Heart left ventricle (tissue), 16 donors: ENCODE data around the gene ADARB1. TPM values are rescaled to one million over a fixed set of nuclear protein-coding genes. Genes with fewer than 3 reads are reported as not detected.

Source experiments
- ATAC-seq, 4 donors: fragments of 200-7000 bp; cut with Tn5 transposase; one replicate each; pipeline ENCODE4 v1.9.1; 2020 to 2022; ENCODE audit warnings: moderate library complexity in 4 of 4, mild to moderate bottlenecking in 3 of 4, moderate number of reproducible peaks in 1 of 4
- DNase-seq, 5 donors: peaks; one replicate each; pipeline ENCODE4 v3.0.0-alpha.2; 2020
- H3K27ac ChIP-seq, 12 donors: fragments of 200-600 bp; sonication (generic) in 4 of 12; one replicate each; pipeline versions ENCODE4 v1.5.0 to v1.8.0; 2016 to 2022; ENCODE audit warnings: mild to moderate bottlenecking in 2 of 12
- H3K27me3 ChIP-seq, 9 donors: fragments of 200-600 bp; sonication (generic) in 2 of 9; one replicate each; pipeline versions ENCODE4 v1.5.1 to v1.8.0; 2016 to 2022; ENCODE audit warnings: mild to moderate bottlenecking in 3 of 9
- H3K36me3 ChIP-seq, 9 donors: fragments of 200-600 bp; sonication (generic) in 2 of 9; one replicate each; pipeline versions ENCODE4 v1.5.0 to v1.8.0; 2018 to 2022; ENCODE audit warnings: mild to moderate bottlenecking in 2 of 9
- H3K4me1 ChIP-seq, 12 donors: fragments of 200-600 bp; sonication (generic) in 4 of 12; one replicate each; pipeline versions ENCODE4 v1.5.0 to v1.8.0; 2016 to 2022; ENCODE audit warnings: mild to moderate bottlenecking in 3 of 12
- H3K4me3 ChIP-seq, 12 donors: fragments of 200-600 bp; sonication (generic) in 4 of 12; one replicate each; pipeline versions ENCODE4 v1.5.0 to v1.8.0; 2017 to 2022; ENCODE audit warnings: mild to moderate bottlenecking in 9 of 12, moderate library complexity in 4 of 12
- H3K9me3 ChIP-seq, 12 donors: fragments of 200-600 bp; sonication (generic) in 4 of 12; one replicate each; pipeline versions ENCODE4 v1.5.0 to v1.8.0; 2016 to 2022; ENCODE audit warnings: mild to moderate bottlenecking in 1 of 12
- POLR2A ChIP-seq, 2 donors: fragments of 450-650 bp; IDR thresholded peaks; one replicate each; pipeline ENCODE4 v1.6.1; 2017; ENCODE audit warnings: antibody characterized with exemption in 2 of 2, mild to moderate bottlenecking in 2 of 2, moderate library complexity in 2 of 2
- WGBS, 4 donors: extraction: QIAGEN DNeasy Blood & Tissue Kit in 2 of 4; methylation state at CpG; one replicate each; pipeline versions ENCODE4 v1.1.5 to v1.1.7; 2013 to 2018; 5-methylcytosine and 5-hydroxymethylcytosine counted together
- intact Hi-C, 10 donors: fragments of 100-400 bp; cut with DNase I; formaldehyde crosslinking; loops; one replicate each; pipeline versions ENCODE4 v1.11.1 to v1.14.2; 2022
- polyA plus RNA-seq, 2 donors: library from polyadenylated mRNA; stranded (reverse); fragments of 200-250 nt; gene quantifications; one replicate each; pipeline ENCODE4 v1.2.3, GENCODE V29; 2013
- total RNA-seq, 9 donors: library from RNA; depleted of rRNA in 2 of 9; stranded (reverse); fragments of >200 nt in 2 of 9; fragmentation: NEBNext Ultra II Directional in 3 of 9; extraction: Animal tissue kit (Norgen Biotek cat#: 25700) in 3 of 9; gene quantifications; one replicate each; pipeline versions ENCODE4 v1.1.0 to v1.2.4, GENCODE V29; 2016 to 2023
- TF ChIP-seq, protein P1 (sequence below), 12 donors: fragments of 200-600 bp; sonication (generic) in 4 of 12; IDR thresholded peaks; one replicate each; pipeline versions ENCODE4 v1.5.0 to v1.8.0; 2018 to 2022; ENCODE audit warnings: antibody characterized with exemption in 12 of 12, mild to moderate bottlenecking in 5 of 12
- donor health status: ischemic (EF 13 %, LVEDD 7.1; RV severe dilation, severe dysfunction).
- donor health status: healthy with polysubstance abuse.
- donor health status: DM: no; HTN: yes; CAD: no.
- donor health status: DM: no; HTN: no; CAD: no.
- donor health status: ischemic (EF 25% LVEDD 6.9; RV normal size, moderate dysfunction).
- donor health status: ischemic (EF 25% LVEDD 5.7; RV mildly dilated, moderate dysfunction).
- donor health status: healthy.
- donor health status: DM: yes; HTN: yes; CAD: no.
- donor health status: ischemic (EF 35%, LVEDD 5.7; RV mildly dilated, moderate dysfunction).
- donor health status: nonischemic (EF 11% LVEDD 7.7; RV severe dilation, severe dysfunction).
- donor health status: DM: yes; HTN: yes; CAD: no.
- donor health status: PGD.
- donor health status: ischemic (EF 29% LVEDD 5.4; RV normal size, mild dysfunction).
- donor health status: nonischemic (EF 23%, LVEDD 6.1; RV moderate dilation, normal function).

Gene ADARB1
- total and polyA plus RNA-seq, 11 donors = 6.9 to 16.3 (median 12.0) TPM

DNA sequence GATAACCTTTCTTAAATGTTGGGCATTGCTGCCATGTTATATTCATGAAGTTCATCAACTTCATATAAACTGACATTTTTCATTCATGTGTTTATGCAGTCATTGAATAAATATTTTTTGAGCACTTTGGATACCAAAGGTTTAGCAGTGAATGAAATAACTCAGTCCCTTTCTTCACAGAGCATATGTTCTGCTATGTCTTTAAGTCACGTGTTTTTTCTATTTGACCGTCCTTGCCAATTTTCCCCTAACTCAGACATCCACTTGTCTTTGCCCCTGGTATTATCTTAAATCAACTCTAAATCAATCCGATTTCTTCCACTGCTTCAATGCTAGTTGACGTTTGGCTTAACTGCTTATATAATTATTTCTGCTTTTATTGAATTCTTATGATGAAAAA lies 16.6 kb downstream of the ADARB1 start:
- Histone ChIP-seq H3K4me1 (peaks cover 15 to 71% (median 50%) of the 10 kb centered on the region in 12 donors), H3K27me3 (no peaks in the 10 kb centered on the region), H3K9me3 (no peaks in the 10 kb centered on the region), H3K4me3 (no peak overlapping the region), H3K36me3 (no peaks in the 10 kb centered on the region), H3K27ac (peak overlapping the region in 4 of 12 donors; percentile 78 to 90 (median 86))
- ATAC-seq (no peak), DNase-seq (no peak)
- 72 to 84% (median 74%) methylated on average over 4 of the region's 4 CpGs for WGBS, 4 donors
- intact Hi-C loops = loop anchor here in 2 of 10 donors (5.0 kb wide), 1 partner anchor 36 kb away; no protein-coding TSS in a partner anchor
- TF ChIP-seq POLR2A (IDR thresholded peaks at IDR 0.05) = no peak
- TF ChIP-seq, protein P1, sequence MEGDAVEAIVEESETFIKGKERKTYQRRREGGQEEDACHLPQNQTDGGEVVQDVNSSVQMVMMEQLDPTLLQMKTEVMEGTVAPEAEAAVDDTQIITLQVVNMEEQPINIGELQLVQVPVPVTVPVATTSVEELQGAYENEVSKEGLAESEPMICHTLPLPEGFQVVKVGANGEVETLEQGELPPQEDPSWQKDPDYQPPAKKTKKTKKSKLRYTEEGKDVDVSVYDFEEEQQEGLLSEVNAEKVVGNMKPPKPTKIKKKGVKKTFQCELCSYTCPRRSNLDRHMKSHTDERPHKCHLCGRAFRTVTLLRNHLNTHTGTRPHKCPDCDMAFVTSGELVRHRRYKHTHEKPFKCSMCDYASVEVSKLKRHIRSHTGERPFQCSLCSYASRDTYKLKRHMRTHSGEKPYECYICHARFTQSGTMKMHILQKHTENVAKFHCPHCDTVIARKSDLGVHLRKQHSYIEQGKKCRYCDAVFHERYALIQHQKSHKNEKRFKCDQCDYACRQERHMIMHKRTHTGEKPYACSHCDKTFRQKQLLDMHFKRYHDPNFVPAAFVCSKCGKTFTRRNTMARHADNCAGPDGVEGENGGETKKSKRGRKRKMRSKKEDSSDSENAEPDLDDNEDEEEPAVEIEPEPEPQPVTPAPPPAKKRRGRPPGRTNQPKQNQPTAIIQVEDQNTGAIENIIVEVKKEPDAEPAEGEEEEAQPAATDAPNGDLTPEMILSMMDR (IDR thresholded peaks at IDR 0.05) = no peak

DNA sequence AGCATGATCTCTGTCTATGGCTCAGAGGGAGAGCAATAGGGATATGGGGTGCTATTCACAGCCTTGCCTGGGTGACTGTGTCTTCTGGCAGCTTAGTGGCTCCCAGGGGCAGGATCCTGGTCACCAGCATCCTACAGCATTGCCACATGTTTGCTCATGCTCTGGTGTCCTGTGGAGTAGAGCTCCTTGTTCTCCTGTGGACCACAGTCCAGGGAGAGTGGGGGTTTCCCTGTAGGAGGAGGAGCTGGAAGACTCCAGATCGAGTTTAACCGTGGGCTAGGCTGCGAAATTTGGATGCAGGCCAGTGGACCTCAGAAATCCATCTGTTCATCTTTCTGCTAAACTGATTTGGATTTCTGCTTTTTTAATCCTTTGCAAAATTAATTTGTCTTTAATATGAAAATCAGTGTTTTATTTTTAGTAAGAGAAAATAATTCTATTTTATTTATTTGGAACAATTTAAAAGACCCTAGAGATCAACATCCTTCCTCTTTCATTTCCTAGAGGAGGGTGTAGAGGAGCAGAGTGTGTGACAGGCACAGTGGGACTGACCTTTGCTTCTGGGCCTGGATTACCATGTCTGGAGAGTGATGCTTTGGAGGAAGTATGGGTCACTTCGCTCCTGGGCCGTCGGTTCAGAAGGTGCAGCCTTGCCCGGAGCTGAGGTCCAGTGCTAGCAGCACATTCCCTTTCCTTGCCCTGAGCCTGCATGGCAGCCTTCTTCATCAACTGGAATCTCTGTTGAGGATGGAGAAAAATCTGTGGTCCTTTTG lies 17.4 kb downstream of the ADARB1 start:
- no peaks in the 10 kb centered on the region for H3K36me3 ChIP-seq
- TF ChIP-seq POLR2A (IDR thresholded peaks at IDR 0.05) = no peak
- TF ChIP-seq, protein P1 (IDR thresholded peaks at IDR 0.05) = no peak
- DNase-seq = no peak
- WGBS, 4 donors = 33 to 43% (median 36%) methylated on average over 7 of the region's 7 CpGs
- H3K27me3 ChIP-seq = no peaks in the 10 kb centered on the region
- no peaks in the 10 kb centered on the region for H3K9me3 ChIP-seq
- ATAC-seq = peak in 1 of 4 donors; percentile 47
- intact Hi-C loops = loop anchor here in 2 of 10 donors (5.0 kb wide), 1 partner anchor 36 kb away; no protein-coding TSS in a partner anchor
- H3K27ac ChIP-seq = peak overlapping the region in 10 of 12 donors; percentile 12 to 90 (median 80)
- H3K4me1 ChIP-seq = peaks cover 15 to 71% (median 54%) of the 10 kb centered on the region in 12 donors
- no peak overlapping the region for H3K4me3 ChIP-seq

DNA sequence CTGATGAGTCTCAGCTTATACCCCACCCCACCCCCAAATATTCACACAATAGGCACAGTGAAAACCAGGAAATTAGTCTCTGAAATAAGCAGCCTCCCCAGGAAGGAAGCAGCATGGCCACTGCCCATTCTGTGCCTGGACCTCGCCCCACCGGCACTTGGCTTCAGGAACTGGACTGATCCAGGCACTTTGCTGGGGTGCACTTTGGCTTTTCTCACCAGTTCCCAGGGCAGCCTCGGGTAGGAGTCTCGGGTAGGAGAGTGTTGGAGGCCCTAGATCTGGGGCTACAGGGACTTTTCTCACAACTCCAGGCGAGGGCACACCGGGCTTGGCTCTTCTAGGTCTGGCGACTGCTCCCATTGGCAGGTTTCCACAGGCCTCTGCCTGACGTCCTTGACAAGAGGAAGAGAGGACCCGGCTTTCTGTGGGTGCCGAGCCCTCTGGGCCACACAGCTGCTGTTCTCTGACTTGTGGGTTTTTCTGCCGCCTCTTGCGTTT lies 18.7 kb downstream of the ADARB1 start:
- no peaks in the 10 kb centered on the region for H3K36me3 ChIP-seq
- H3K4me3 ChIP-seq = peak overlapping the region in 11 of 12 donors; percentile 5 to 48 (median 39)
- H3K9me3 ChIP-seq = no peaks in the 10 kb centered on the region
- intact Hi-C loops = loop anchor here in 2 of 10 donors (5.0 kb wide), 1 partner anchor 34 kb away; no protein-coding TSS in a partner anchor
- TF ChIP-seq, protein P1 (IDR thresholded peaks at IDR 0.05) = no peak
- TF ChIP-seq POLR2A (IDR thresholded peaks at IDR 0.05) = peak in 1 of 2 donors; percentile 31
- peaks cover 15 to 73% (median 59%) of the 10 kb centered on the region in 12 donors for H3K4me1 ChIP-seq
- no peaks in the 10 kb centered on the region for H3K27me3 ChIP-seq
- H3K27ac ChIP-seq = peak overlapping the region; percentile 72 to 90 (median 80)
- ATAC-seq (peak; percentile 53 to 72 (median 69)), DNase-seq (peak in 4 of 5 donors; percentile 62 to 75 (median 66))
- 32 to 38% (median 36%) methylated on average over 12 of the region's 12 CpGs for WGBS, 4 donors

DNA sequence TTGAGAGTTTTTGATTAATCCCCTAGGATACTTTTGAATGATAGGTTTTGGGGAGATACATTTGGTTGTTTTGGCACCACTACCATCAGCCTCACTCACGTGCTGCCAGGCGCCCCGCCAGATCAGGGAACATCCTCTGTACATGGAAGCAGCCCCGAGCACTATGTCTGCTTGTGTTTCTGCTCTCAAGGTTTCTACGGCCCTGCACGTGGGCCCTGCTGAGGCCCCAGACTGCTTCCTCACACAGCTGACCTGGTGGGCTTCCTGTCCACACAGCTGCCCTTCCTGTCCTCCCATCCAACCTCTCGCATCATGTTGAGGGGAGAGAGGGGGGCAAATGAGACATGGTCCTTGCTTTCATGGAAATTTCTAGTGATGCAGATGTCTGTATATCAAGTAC lies 20.0 kb downstream of the ADARB1 start:
- ATAC-seq = peak in 2 of 4 donors; percentile 44 to 66
- peak in 2 of 5 donors; percentile 41 to 61 for DNase-seq
- Histone ChIP-seq H3K27ac (peak overlapping the region in 11 of 12 donors; percentile 18 to 90 (median 81)), H3K9me3 (no peaks in the 10 kb centered on the region), H3K4me3 (peak overlapping the region in 4 of 12 donors; percentile 6 to 40 (median 36)), H3K27me3 (no peaks in the 10 kb centered on the region), H3K4me1 (peaks cover 15 to 86% (median 68%) of the 10 kb centered on the region in 12 donors), H3K36me3 (no peaks in the 10 kb centered on the region)
- no peak for TF ChIP-seq POLR2A (IDR thresholded peaks at IDR 0.05)
- TF ChIP-seq, protein P1 (IDR thresholded peaks at IDR 0.05) = no peak
- 36 to 50% (median 40%) methylated on average over 7 of the region's 7 CpGs for WGBS, 4 donors
- intact Hi-C loops = loop anchor here in 2 of 10 donors (5.0 kb wide), 1 partner anchor 33 kb away; no protein-coding TSS in a partner anchor
